ENCODE measurements around the gene INSYN2A.

Gene INSYN2A

GRCh38 chr10:127154831-127155620 lies 41.4 kb downstream of the INSYN2A start:
- in situ Hi-C loops (cut with MboI; ENCODE audit: low sequenced_read_pairs), result no loop called here

DNA sequence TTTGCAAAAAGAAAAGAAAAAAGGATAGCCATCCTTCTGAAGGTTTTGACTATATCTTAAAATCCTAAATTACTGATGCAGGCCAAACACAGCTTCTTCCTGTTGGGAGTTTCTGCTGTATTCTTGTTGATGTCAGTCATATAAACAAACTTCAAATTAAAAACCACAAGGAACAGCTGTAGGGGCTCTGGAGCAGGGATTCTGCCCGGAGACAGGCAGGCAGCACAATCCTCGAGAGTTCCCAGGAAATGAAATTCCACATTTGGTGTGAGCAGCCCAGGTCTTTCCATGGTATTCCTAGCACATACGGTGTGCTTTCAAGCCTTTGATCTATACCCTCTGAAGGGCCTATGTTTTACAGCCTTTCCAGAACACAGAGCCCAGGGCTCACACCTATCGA lies 43.2 kb downstream of the INSYN2A start:
- in situ Hi-C loops (cut with MboI; ENCODE audit: low sequenced_read_pairs), result no loop called here

DNA sequence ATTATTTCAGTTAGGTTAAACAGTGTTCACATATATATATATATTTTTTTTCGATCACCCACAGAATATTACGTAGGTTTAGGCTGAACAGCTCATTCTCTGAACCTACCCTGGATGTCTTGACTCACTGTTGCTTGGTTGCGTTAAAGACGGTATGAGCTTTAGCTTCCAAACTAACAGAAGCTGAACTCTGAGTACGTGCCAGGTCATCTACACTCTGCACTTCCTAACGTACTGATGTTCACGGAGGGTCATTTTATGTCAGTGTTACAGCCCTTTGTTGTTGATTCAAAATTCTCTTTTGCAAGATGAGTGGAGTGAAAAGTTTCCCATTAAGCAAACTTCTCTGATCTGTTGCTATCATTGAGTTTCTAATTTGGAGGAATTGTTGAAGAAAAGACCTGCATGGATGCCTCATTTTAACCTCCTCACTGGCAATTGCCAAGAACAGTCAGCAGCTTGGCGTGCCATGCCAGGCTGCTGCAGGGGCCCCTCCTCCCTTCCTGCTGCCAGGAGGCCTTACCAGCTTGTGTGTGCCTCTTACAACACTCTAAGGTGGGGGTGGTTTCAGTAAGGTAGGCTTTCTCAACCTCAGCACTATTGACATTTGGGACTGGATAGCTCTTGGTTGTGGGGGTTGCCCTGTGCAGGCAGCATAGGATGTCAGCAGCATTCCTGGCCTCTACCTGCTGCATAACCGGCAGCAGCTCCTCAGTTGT lies 44.3 kb downstream of the INSYN2A start:
- in situ Hi-C loops (cut with MboI; ENCODE audit: low sequenced_read_pairs), result no loop called here

- in situ Hi-C loops (cut with MboI; ENCODE audit: low sequenced_read_pairs), result no loop called here
Observed at GRCh38 chr10:127151541-127151940, 44.9 kb downstream of the INSYN2A start.

DNA sequence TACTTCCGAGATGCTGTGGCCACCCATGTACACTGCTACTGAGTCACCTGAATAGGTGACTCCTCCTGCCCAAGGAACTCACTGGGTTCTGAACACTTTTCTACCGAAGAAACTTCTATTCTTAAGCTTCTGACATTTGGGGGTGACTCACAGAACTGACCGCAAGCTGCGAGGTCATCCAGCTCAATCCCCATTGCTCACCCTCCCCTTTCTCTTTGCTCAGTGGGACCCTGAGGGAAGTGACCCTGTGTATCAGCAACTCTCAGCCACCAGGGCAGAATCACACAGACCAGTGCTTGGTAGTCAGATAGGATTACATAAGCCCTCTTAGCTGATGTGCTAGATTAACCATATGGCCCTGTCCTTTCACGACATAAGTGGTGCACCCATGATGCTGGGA lies 46.3 kb downstream of the INSYN2A start:
- in situ Hi-C loops (cut with MboI; ENCODE audit: low sequenced_read_pairs), result no loop called here

GRCh38 chr10:127149501-127150081 lies 46.8 kb downstream of the INSYN2A start:
- in situ Hi-C loops (cut with MboI; ENCODE audit: low sequenced_read_pairs), result no loop called here

GRCh38 chr10:127148933-127149220 lies 47.5 kb downstream of the INSYN2A start:
- in situ Hi-C loops (cut with MboI; ENCODE audit: low sequenced_read_pairs), result no loop called here

DNA sequence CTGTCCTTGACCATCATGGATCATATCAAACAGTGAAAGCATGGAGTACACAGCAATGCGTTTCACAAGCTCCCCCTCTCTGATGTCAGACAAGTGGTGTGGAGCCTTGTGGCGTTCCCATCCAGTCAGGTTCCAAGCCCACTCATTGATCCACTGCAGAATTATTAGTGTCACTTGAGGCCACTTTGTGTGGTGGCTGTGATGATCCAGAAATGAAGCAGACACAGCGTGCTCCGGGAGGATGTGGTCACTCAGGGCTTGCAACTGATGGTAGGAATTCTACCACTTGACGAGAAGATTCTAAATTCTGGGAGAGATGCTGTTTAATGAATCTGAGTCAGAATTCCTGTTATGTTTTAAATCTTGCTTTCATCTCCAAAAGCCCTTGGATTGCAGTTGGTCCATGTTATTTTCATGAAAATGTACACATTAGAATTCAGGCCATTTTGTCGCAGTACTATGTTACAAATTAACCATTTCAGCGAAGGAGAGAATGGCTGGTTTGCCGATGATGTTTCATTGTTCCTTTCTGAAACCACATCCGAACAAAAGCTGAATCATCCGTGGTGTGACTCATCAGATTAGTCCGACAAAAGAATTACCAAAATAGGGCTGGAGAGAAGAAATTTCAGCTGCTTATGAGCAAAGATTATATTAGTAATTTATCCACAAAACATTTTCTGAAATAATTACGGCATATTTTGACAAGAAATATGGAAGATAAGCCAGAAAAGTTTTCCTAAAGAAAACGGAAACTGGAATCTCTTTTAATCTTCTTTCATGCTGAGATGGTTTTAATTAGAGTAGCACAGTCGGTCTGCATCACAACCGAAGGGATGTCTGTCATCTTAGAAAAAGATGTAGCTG lies 48.1 kb downstream of the INSYN2A start:
- in situ Hi-C loops (cut with MboI; ENCODE audit: low sequenced_read_pairs), result no loop called here

GRCh38 chr10:127146661-127147060 lies 49.7 kb downstream of the INSYN2A start:
- in situ Hi-C loops (cut with MboI; ENCODE audit: low sequenced_read_pairs), result no loop called here

All from HL-60/S4 treated with phorbol 12-myristate 13-acetate at 8.2 ng/mL for 4 days and 3 days (cell line).